Vagina (tissue), 2 donors: Measurements from ENCODE around the gene USP21. TPM values are rescaled to one million over a fixed set of nuclear protein-coding genes. Genes with fewer than 3 reads are reported as not detected.
A peak's percentile ranks its signal among the peaks of the same experiment; 100 is the strongest.
"Not testable (repeated sequence)": the region's sequence is repeated elsewhere in the genome, so short reads cannot be mapped to it uniquely, and the experiment has no call there.

ENCODE experiments used
- DNase-seq, 2 donors: peaks; one replicate each; pipeline ENCODE4 v3.0.0-alpha.2; 2017; ENCODE audit errors: extremely low spot score in 2 of 2
- H3K27ac ChIP-seq: fragments of 200-600 bp; sonication (generic); one replicate; pipeline ENCODE4 v1.5.1; 2019
- H3K27me3 ChIP-seq: fragments of 200-600 bp; sonication (generic); one replicate; pipeline ENCODE4 v1.5.1; 2019
- H3K36me3 ChIP-seq, 2 donors: fragments of 200-600 bp; sonication (generic); one replicate each; pipeline ENCODE4 v1.5.1; 2017 to 2019
- H3K4me1 ChIP-seq: fragments of 200-600 bp; sonication (generic); one replicate; pipeline ENCODE4 v1.5.1; 2019
- H3K4me3 ChIP-seq, 2 donors: fragments of 200-600 bp; sonication (generic); 1 replicate in 1 of 2; 2 replicates in 1 of 2; pipeline ENCODE4 v1.5.1; 2016 to 2019
- H3K9me3 ChIP-seq: fragments of 200-600 bp; sonication (generic); one replicate; pipeline ENCODE4 v1.5.1; 2019
- POLR2A ChIP-seq, 2 donors: fragments of 450-650 bp; IDR thresholded peaks; one replicate each; pipeline ENCODE4 v1.6.1; 2017; ENCODE audit warnings: antibody characterized with exemption in 2 of 2, mild to moderate bottlenecking in 2 of 2, moderate library complexity in 2 of 2
- POLR2AphosphoS5 ChIP-seq, 2 donors: sonication (generic); formaldehyde crosslinking; IDR thresholded peaks; one replicate each; pipeline ENCODE4 v1.9.0; 2017; ENCODE audit warnings: antibody characterized with exemption in 2 of 2, mild to moderate bottlenecking in 2 of 2, low read depth in 1 of 2; ENCODE audit not compliant: insufficient read depth in 1 of 2
- intact Hi-C: fragments of 100-400 bp; cut with DNase I; formaldehyde crosslinking; loops from one replicate; pipeline ENCODE4 v1.15.1; 2023
- total RNA-seq: library from RNA; depleted of rRNA; stranded (reverse); fragments of >200 nt; gene quantifications from one replicate; pipeline ENCODE4 v1.2.3, GENCODE V29; 2016
- TF ChIP-seq, protein P1 (sequence below), 3 experiments: fragments of 450-650 bp in 2 of 3; fragments of 200-600 bp in 1 of 3; sonication (generic) in 1 of 3; IDR thresholded peaks; one replicate each; pipeline ENCODE4 v1.5.1; 2017 to 2019; ENCODE audit warnings: antibody characterized with exemption in 3 of 3, mild to moderate bottlenecking in 2 of 3, moderate library complexity in 2 of 3

Gene USP21
- total RNA-seq, 1 donor from 2014 or later = 19.4 TPM

DNA sequence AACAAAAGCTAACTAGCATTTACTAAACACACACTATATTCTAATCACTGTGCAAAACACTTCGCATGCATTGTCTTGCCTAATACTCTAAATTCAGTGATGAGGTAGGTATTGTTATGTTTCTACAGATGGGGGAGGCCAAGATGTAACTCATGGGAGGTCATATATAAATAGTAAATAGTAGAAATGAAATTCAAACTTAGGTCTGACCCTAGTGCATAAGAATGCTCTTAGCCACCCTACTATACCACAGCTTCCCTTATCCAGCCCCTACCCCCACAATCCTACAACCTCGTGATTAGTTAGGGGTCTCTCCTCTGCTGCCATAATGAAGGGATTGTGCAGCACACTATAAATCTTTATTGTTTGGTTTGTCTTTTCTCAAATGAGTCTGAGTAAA is 44.7 kb upstream of the USP21 start:
- H3K27me3 ChIP-seq = no peaks in the 10 kb centered on the region
- no peak for DNase-seq
- peaks cover 41% of the 10 kb centered on the region for H3K4me1 ChIP-seq
- TF ChIP-seq, protein P1, sequence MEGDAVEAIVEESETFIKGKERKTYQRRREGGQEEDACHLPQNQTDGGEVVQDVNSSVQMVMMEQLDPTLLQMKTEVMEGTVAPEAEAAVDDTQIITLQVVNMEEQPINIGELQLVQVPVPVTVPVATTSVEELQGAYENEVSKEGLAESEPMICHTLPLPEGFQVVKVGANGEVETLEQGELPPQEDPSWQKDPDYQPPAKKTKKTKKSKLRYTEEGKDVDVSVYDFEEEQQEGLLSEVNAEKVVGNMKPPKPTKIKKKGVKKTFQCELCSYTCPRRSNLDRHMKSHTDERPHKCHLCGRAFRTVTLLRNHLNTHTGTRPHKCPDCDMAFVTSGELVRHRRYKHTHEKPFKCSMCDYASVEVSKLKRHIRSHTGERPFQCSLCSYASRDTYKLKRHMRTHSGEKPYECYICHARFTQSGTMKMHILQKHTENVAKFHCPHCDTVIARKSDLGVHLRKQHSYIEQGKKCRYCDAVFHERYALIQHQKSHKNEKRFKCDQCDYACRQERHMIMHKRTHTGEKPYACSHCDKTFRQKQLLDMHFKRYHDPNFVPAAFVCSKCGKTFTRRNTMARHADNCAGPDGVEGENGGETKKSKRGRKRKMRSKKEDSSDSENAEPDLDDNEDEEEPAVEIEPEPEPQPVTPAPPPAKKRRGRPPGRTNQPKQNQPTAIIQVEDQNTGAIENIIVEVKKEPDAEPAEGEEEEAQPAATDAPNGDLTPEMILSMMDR (IDR thresholded peaks at IDR 0.05) = no peak
- TF ChIP-seq POLR2AphosphoS5 (IDR thresholded peaks at IDR 0.05; ENCODE audit: insufficient read depth in 1 of 2, low read depth in 1 of 2) (no peak), POLR2A (IDR thresholded peaks at IDR 0.05) (no peak)
- no peak overlapping the region for H3K27ac ChIP-seq
- H3K4me3 ChIP-seq = no peak overlapping the region
- intact Hi-C loops = no loop called here
- H3K36me3 ChIP-seq = no peaks in the 10 kb centered on the region
- H3K9me3 ChIP-seq = no peaks in the 10 kb centered on the region

DNA sequence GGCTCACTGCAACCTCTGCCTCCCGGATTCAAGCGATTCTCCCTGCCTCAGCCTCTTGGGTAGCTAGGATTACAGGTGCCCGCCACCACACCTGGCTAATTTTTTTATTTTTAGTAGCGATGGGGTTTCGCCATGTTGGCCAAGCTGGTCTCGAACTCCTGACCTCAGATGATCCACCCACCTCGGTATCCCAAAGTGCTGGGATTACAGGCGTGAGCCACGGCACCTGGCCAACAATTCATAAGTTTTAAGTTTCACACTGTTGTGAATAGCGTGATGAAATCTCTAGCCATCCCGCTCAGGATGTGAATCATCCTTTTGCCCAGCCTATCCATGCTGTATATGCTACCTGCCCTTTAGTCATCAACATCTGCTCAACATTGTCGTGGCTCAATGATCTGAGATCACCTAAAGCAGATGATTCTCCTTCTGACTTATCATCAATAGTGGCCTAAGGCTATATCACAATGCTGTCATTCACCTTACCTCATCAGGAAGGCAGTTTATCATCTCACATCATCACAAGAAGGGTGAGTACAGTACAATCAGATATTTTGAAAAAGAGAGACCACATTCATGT is 44.1 kb upstream of the USP21 start:
- no peak overlapping the region for H3K27ac ChIP-seq
- intact Hi-C loops = no loop called here
- TF ChIP-seq POLR2A (IDR thresholded peaks at IDR 0.05) (no peak), POLR2AphosphoS5 (IDR thresholded peaks at IDR 0.05; ENCODE audit: insufficient read depth in 1 of 2, low read depth in 1 of 2) (peak in 1 of 2 donors; percentile 55)
- TF ChIP-seq, protein P1 (IDR thresholded peaks at IDR 0.05) = no peak

DNA sequence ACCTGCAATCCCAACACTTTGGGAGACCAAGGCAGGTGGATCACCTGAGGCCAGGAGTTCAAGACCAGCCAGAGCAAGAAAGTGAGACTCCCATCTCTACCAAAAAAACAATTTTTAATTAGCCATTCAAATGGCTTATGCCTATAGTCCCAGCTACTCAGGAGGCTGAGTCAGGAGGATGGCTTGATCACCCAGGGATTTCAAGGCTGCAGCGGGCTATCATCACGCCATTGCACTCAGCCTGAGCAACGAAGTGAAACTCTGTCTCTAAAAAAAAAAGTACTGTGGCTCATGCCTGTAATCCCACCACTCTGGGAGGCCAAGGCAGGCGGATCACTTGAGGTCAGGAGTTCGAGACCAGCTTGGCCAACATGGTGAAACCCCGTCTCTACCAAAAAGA is 43.3 kb upstream of the USP21 start:
- intact Hi-C loops = not testable (repeated sequence)
- peaks cover 48% of the 10 kb centered on the region for H3K4me1 ChIP-seq

More for the DNA sequence above, 44.1 kb upstream of the USP21 start:
- peaks cover 0 to 3% of the 10 kb centered on the region in 2 donors for H3K36me3 ChIP-seq
- no peaks in the 10 kb centered on the region for H3K9me3 ChIP-seq
- no peak overlapping the region for H3K4me3 ChIP-seq
- H3K4me1 ChIP-seq = peaks cover 47% of the 10 kb centered on the region
- no peak for DNase-seq
- no peaks in the 10 kb centered on the region for H3K27me3 ChIP-seq

DNA sequence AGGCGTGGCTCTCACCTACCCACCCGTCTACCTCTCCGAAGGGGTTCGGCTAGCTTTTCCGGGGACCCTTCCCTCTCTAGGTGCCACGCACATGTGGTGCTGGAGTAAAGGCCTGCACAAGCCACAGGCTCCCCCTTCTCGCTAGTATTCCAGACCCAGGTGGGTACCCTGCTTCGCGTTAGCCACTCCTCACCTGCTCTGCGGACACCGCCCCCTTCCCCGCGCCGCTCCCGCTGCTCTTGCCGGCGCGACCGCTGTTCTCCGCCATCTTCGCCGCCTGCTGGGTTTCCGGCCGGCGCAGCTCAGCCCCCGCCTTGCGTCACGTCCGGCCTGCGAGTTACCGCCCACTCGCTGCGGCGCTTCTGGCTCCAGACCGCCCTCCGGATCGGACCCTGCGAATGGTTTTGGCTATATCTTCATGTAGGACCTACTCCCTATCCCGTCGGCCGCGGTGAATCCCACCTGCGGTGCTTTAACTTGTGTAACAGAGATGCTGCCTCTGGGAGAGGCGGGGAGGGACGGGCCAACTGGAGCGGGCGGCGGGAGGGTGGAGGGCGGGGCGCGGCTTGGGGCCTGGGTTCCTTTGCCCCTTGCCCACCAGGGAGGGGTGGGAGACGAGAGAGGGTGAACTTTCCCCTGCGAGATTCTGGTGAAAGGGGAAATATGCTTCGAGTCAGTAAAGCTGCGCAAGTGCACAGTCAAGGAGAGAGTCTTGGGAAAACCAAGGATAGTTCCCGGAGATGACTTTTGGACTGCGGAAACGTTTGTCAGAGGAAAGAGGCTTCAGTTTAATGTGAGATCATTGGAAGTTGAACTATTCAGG is 41.3 kb upstream of the USP21 start, which contains the start of the genes NIT1 and PFDN2:
TSS of gene NIT1 (plus strand) at position 347 of the 823 bp plus-strand sequence. CDS start at position 419, 72 bp downstream.
TSS of gene PFDN2 (minus strand) at position 279 of the 823 bp plus-strand sequence. CDS start at position 268, 11 bp downstream.
- DNase-seq = no peak
- Histone ChIP-seq H3K4me3 (peak within 1 kb of the TSS; percentile 94 to 99), H3K4me1 (peaks cover 48% of the 10 kb centered on the region), H3K9me3 (no peaks in the 10 kb centered on the region), H3K27me3 (no peaks in the 10 kb centered on the region), H3K27ac (peak within 1 kb of the TSS; percentile 94), H3K36me3 (peaks cover 0 to 30% of the 10 kb centered on the region in 2 donors)
- intact Hi-C loops = no loop called here
- TF ChIP-seq, protein P1 (IDR thresholded peaks at IDR 0.05) = peak in 1 of 3 experiments; percentile 7
- TF ChIP-seq POLR2A (IDR thresholded peaks at IDR 0.05) (peak in 1 of 2 donors; percentile 90), POLR2AphosphoS5 (IDR thresholded peaks at IDR 0.05; ENCODE audit: insufficient read depth in 1 of 2, low read depth in 1 of 2) (peak; percentile 76 to 97)

More for the DNA sequence above, 43.3 kb upstream of the USP21 start:
- not testable (repeated sequence) for H3K9me3 ChIP-seq, H3K4me3 ChIP-seq, H3K27ac ChIP-seq, DNase-seq, H3K27me3 ChIP-seq
- H3K36me3 ChIP-seq = peaks cover 0 to 10% of the 10 kb centered on the region in 2 donors

DNA sequence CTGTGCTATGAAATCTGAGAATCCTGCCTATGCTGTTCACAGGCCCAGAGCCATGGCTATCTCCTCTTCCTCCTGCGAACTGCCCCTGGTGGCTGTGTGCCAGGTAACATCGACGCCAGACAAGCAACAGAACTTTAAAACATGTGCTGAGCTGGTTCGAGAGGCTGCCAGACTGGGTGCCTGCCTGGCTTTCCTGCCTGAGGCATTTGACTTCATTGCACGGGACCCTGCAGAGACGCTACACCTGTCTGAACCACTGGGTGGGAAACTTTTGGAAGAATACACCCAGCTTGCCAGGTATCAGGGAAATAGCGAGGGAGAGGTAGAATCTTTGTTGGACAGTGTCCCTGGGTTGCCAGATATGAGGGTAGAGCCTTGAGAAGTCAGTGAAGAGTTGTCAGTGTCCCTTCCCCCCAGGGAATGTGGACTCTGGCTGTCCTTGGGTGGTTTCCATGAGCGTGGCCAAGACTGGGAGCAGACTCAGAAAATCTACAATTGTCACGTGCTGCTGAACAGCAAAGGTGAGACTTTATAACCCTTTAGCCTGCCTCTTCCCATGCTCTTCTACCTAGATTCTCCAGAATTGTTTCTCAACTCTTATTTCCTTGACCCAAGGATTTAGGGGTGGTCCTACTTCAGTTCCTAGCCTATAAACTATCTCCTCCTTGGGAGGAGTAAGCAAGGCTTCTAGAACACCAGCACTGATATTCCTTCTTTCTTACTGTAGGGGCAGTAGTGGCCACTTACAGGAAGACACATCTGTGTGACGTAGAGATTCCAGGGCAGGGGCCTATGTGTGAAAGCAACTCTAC is 40.0 kb upstream of the USP21 start:
- H3K4me1 ChIP-seq = peaks cover 48% of the 10 kb centered on the region
- H3K36me3 ChIP-seq = peaks cover 0 to 44% of the 10 kb centered on the region in 2 donors
- H3K9me3 ChIP-seq = no peaks in the 10 kb centered on the region
- TF ChIP-seq, protein P1 (IDR thresholded peaks at IDR 0.05) = no peak
- no peak for TF ChIP-seq POLR2A (IDR thresholded peaks at IDR 0.05)
- peak overlapping the region; percentile 94 for H3K27ac ChIP-seq
- H3K27me3 ChIP-seq = no peaks in the 10 kb centered on the region
- H3K4me3 ChIP-seq = peak overlapping the region; percentile 94 to 99
- DNase-seq = no peak
- intact Hi-C loops = no loop called here
